Measurements from ENCODE around the gene TCP1. TPM values are rescaled to one million over a fixed set of nuclear protein-coding genes. Genes with fewer than 3 reads are reported as not detected.

Gene TCP1
- total and polyA plus RNA-seq, 9 of the 15 experiments (the other 6 are each of a cell fraction or from before 2014, with no cell fraction given) = 331 to 801 (median 645) TPM

- Histone ChIP-seq H3K9ac (ENCODE audit: insufficient read depth in 1 of 2, low read depth in 2 of 2, low read length in 2 of 2) (no peak overlapping the region), H3K36me3 (ENCODE audit: control insufficient read depth, insufficient read depth, low read length) (no peaks in the 10 kb centered on the region), H3K4me1 (replicated peaks in 1 of 2; ENCODE audit: control insufficient read depth in 2 of 2, insufficient read depth in 2 of 2, low read length in 2 of 2) (peaks cover 0 to 12% of the 10 kb centered on the region in 2 experiments; a peak in 3 of 5 replicates), H2AFZ (ENCODE audit: low read depth, low read length) (no peak overlapping the region), H3K9me1 (ENCODE audit: control insufficient read depth, insufficient read depth, low read length) (no peaks in the 10 kb centered on the region), H3K79me2 (ENCODE audit: control insufficient read depth, insufficient read depth, low read length) (no peaks in the 10 kb centered on the region), H3K4me2 (ENCODE audit: insufficient read depth, low read length) (no peak overlapping the region), H3K9me3 (replicated peaks; ENCODE audit: control insufficient read depth, insufficient read depth, low read depth, low read length) (no peaks in the 10 kb centered on the region), H3K27me3 (ENCODE audit: control insufficient read depth in 2 of 2, insufficient read depth in 2 of 2, low read length in 2 of 2) (peaks cover 61 to 62% of the 10 kb centered on the region in 2 experiments), H4K20me1 (replicated peaks; ENCODE audit: control insufficient read depth, insufficient read depth, low read length) (peaks cover 3% of the 10 kb centered on the region; the same call in 1 of the 2 replicates), H3K27ac (ENCODE audit: extremely low read depth, low read depth, low read length) (no peak overlapping the region), H3K4me3 (no peak overlapping the region)
- POLR2A ChIA-PET = interaction anchor here (0.5 to 1.1 kb wide), 4 partner anchors 13 to 140 kb away, joined by 3 read pairs; partner anchors contain the start of gene SOD2
- no TSS peak for BruUV-seq (replicated peaks)
- no peak for ATAC-seq
- 3% methylated on average over 2 of the region's 2 CpGs for WGBS (ENCODE audit: insufficient coverage, low coverage, missing lambda C conversion rate)
- CTCF ChIA-PET (ENCODE audit: low intra/inter-chr PET ratio) = no interaction called here
- FAIRE-seq = no peak
- in situ Hi-C loops (cut with MboI) = no loop called here
- DNase-seq (ENCODE audit: extremely low read depth in 1 of 4, low spot score in 3 of 4) = no peak
- intact Hi-C loops (cut with micrococcal nuclease) = no loop called here
- TF ChIP-seq PBX2 (CRISPR knock-in tag; IDR thresholded peaks at IDR 0.05; ENCODE audit: low read depth) = no peak
- no peak for TF ChIP-seq PBX2 (tag; conservative IDR thresholded peaks at IDR 0.05; ENCODE audit: low read depth)
- no peak for TF ChIP-seq ZNF263 (CRISPR knock-in tag; IDR thresholded peaks at IDR 0.05; ENCODE audit: borderline replicate concordance)
- TF ChIP-seq CCAR2 (IDR thresholded peaks at IDR 0.05; ENCODE audit: low read depth, low read length) = no peak
- TF ChIP-seq SIN3A (IDR thresholded peaks at IDR 0.05; ENCODE audit: borderline replicate concordance in 2 of 2, control insufficient read depth in 1 of 2, low read depth in 2 of 2, low read length in 2 of 2) = no peak
- TF ChIP-seq TBL1XR1 (IDR thresholded peaks at IDR 0.05; ENCODE audit: low read length in 2 of 2) = no peak
- no peak for TF ChIP-seq MITF (IDR thresholded peaks at IDR 0.05)
- no peak for TF ChIP-seq BRD4 (IDR thresholded peaks at IDR 0.05)
- TF ChIP-seq ZNF778 (CRISPR knock-in tag; IDR thresholded peaks at IDR 0.05) = no peak
- no peak for TF ChIP-seq ZNF436 (CRISPR knock-in tag; IDR thresholded peaks at IDR 0.05)
- no peak for TF ChIP-seq ZNF407 (IDR thresholded peaks at IDR 0.05; ENCODE audit: low read depth)
These were observed 44.2 kb upstream of the TCP1 start for GRCh38 chr6:159833556-159833955.

Measured in K562 (cell line).